Activated CD4-positive, CD25-positive, alpha-beta regulatory T cell treated with anti-CD3 and anti-CD28 coated beads, Interleukin-2, amount 50 U/mL, for 24 hours (primary cell): ENCODE results near the gene CGB3.
A peak's percentile ranks its signal among the peaks of the same experiment; 100 is the strongest.

Experiments
- ATAC-seq, 2 donors: fragments of 150-1000 bp; cut with Tn5 transposase; one replicate each; pipeline ENCODE4 v1.10.0; 2021; ENCODE audit warnings: mild to moderate bottlenecking in 1 of 2, moderate library complexity in 1 of 2

CGB3 gene

GRCh38 chr19:48986211-48986610 lies 37.9 kb downstream of the CGB3 start:
- no peak for ATAC-seq

GRCh38 chr19:48985711-48986110 lies 38.4 kb downstream of the CGB3 start:
- ATAC-seq, result no peak

- ATAC-seq, result no peak
These were observed 41.9 kb downstream of the CGB3 start for GRCh38 chr19:48982280-48982679.

- no peak for ATAC-seq
These were observed 47.1 kb downstream of the CGB3 start for GRCh38 chr19:48977061-48977460.

GRCh38 chr19:48975947-48976847 lies 47.9 kb downstream of the CGB3 start:
- peak in 1 of 2 donors; percentile 36 for ATAC-seq
